Body of pancreas (tissue), 4 donors: Measurements from ENCODE around the gene EP400. TPM values are rescaled to one million over a fixed set of nuclear protein-coding genes. Genes with fewer than 3 reads are reported as not detected.

ENCODE experiments used
- ATAC-seq: fragments of 150-250 bp; one replicate; pipeline ENCODE4 v1.9.1; 2016
- DNase-seq, 4 donors: peaks; one replicate each; pipeline ENCODE4 v3.0.0-alpha.2; 2019
- H3K27ac ChIP-seq, 4 donors: fragments of 200-600 bp; sonication (generic); 1 replicate in 3 of 4; 2 replicates in 1 of 4; pipeline versions ENCODE4 v1.5.1 to v1.6.1; 2016 to 2019; ENCODE audit warnings: mild to moderate bottlenecking in 1 of 4, mixed read lengths in 1 of 4, moderate library complexity in 1 of 4
- H3K27me3 ChIP-seq, 2 donors: fragments of 200-600 bp; sonication (generic); one replicate each; pipeline ENCODE4 v1.6.0; 2016; ENCODE audit warnings: mild to moderate bottlenecking in 1 of 2
- H3K36me3 ChIP-seq, 2 donors: fragments of 200-600 bp; sonication (generic); replicated peaks in 1 of 2; 2 replicates each; pipeline ENCODE4 v1.5.1; 2016; ENCODE audit warnings: low read depth in 2 of 2; ENCODE audit not compliant: insufficient read depth in 1 of 2
- H3K4me1 ChIP-seq: fragments of 200-600 bp; sonication (generic); one replicate; pipeline ENCODE4 v1.6.0; 2016
- H3K4me3 ChIP-seq, 2 donors: fragments of 200-600 bp; sonication (generic); 1 replicate in 1 of 2; 2 replicates in 1 of 2; pipeline ENCODE4 v1.5.1; 2016 to 2019
- H3K9me3 ChIP-seq, 3 donors: fragments of 200-600 bp; sonication (generic); 1 replicate in 2 of 3; 2 replicates in 1 of 3; pipeline ENCODE4 v1.5.1; 2016
- POLR2A ChIP-seq, 3 donors: fragments of 450-650 bp; IDR thresholded peaks; one replicate each; pipeline ENCODE4 v1.6.1; 2016; ENCODE audit warnings: antibody characterized with exemption in 3 of 3, mild to moderate bottlenecking in 2 of 3
- WGBS, 2 donors: methylation state at CpG; one replicate each; pipeline ENCODE4 v1.1.5; 2017; 5-methylcytosine and 5-hydroxymethylcytosine counted together
- intact Hi-C: fragments of 100-400 bp; cut with DNase I; formaldehyde crosslinking; loops from one replicate; pipeline ENCODE4 v1.15.1; 2023
- total RNA-seq, 2 donors: library from RNA; depleted of rRNA; stranded (reverse); fragments of >200 nt; gene quantifications; one replicate each; pipeline ENCODE4 v1.1.0, GENCODE V29; 2016
- TF ChIP-seq, protein P1 (sequence below), 7 experiments: fragments of 450-650 bp in 4 of 7; fragments of 200-600 bp in 3 of 7; sonication (generic) in 3 of 7; IDR thresholded peaks; one replicate each; pipeline ENCODE4 v1.5.1; 2016 to 2019; ENCODE audit warnings: antibody characterized with exemption in 7 of 7

EP400 gene
- total RNA-seq, 2 donors from 2014 or later: 20.5 to 22.4 TPM

DNA sequence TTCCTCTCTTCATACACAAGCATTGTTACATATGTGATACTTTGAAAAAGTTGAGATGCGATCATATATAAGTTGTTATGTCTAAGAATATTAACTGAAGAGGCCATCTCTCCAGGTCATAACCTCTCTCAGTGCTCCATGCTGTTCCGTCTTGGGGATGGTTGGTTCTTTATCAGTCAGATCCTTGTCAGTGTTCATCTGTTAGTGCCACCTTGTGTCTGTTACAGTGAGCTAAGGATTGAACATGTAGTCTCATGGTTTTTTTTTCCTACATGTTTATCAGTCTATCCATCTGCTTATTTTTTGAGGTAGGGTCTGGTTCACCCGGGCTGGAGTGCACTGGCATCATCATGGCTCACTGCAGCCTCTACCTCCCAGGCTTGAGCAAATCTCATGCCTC, 30.5 kb downstream of the EP400 start:
- 76 to 81% methylated on average over 3 of the region's 3 CpGs for WGBS, 2 donors
- Histone ChIP-seq H3K9me3 (no peaks in the 10 kb centered on the region), H3K27me3 (no peaks in the 10 kb centered on the region), H3K4me1 (no peaks in the 10 kb centered on the region), H3K36me3 (peaks cover 0 to 18% of the 10 kb centered on the region in 2 donors), H3K4me3 (no peak overlapping the region), H3K27ac (no peak overlapping the region)
- intact Hi-C loops: no loop called here
- DNase-seq: no peak
- ATAC-seq: no peak
- TF ChIP-seq, protein P1, sequence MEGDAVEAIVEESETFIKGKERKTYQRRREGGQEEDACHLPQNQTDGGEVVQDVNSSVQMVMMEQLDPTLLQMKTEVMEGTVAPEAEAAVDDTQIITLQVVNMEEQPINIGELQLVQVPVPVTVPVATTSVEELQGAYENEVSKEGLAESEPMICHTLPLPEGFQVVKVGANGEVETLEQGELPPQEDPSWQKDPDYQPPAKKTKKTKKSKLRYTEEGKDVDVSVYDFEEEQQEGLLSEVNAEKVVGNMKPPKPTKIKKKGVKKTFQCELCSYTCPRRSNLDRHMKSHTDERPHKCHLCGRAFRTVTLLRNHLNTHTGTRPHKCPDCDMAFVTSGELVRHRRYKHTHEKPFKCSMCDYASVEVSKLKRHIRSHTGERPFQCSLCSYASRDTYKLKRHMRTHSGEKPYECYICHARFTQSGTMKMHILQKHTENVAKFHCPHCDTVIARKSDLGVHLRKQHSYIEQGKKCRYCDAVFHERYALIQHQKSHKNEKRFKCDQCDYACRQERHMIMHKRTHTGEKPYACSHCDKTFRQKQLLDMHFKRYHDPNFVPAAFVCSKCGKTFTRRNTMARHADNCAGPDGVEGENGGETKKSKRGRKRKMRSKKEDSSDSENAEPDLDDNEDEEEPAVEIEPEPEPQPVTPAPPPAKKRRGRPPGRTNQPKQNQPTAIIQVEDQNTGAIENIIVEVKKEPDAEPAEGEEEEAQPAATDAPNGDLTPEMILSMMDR (IDR thresholded peaks at IDR 0.05): no peak
- no peak for TF ChIP-seq POLR2A (IDR thresholded peaks at IDR 0.05)

DNA sequence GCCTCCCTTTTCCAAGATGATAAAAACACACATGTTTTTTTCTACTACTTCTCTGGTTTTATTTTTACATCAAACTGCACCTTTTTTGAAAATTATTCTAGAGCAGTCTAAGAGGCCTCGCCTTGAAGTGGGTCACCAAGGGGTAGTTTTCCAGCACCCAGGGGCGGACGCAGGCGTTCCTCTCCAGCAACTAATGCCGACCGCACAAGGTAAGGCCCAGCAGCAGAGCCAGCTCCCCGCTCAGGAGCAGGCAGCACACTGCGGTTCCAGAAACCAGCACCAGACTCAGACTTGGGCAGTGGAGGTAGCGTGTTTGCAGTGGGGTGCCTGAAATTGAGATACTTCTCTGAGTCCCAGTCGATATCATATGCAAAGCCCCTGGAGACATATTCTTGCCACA, 31.6 kb downstream of the EP400 start:
- H3K4me1 ChIP-seq: no peaks in the 10 kb centered on the region
- WGBS, 2 donors: 98% methylated on average over 10 of the region's 10 CpGs
- H3K36me3 ChIP-seq: peaks cover 0 to 18% of the 10 kb centered on the region in 2 donors
- intact Hi-C loops: no loop called here
- no peak overlapping the region for H3K4me3 ChIP-seq
- TF ChIP-seq, protein P1 (IDR thresholded peaks at IDR 0.05): no peak
- TF ChIP-seq POLR2A (IDR thresholded peaks at IDR 0.05): no peak
- no peaks in the 10 kb centered on the region for H3K27me3 ChIP-seq
- H3K27ac ChIP-seq: no peak overlapping the region
- H3K9me3 ChIP-seq: no peaks in the 10 kb centered on the region
- DNase-seq (no peak), ATAC-seq (no peak)

DNA sequence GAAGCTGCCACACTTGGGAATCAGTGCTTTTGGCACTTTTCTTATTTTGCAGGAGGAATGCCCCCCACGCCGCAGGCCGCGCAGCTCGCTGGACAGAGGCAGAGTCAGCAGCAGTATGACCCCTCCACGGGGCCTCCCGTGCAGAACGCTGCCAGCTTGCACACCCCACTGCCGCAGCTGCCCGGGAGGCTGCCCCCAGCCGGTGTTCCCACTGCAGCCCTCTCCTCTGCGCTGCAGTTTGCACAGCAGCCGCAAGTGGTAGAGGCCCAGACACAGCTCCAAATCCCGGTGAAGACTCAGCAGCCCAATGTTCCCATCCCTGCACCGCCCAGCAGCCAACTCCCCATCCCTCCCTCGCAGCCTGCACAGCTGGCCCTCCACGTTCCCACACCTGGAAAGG, 32.3 kb downstream of the EP400 start:
- peaks cover 0 to 18% of the 10 kb centered on the region in 2 donors for H3K36me3 ChIP-seq
- intact Hi-C loops: no loop called here
- H3K27me3 ChIP-seq: no peaks in the 10 kb centered on the region
- ATAC-seq (no peak), DNase-seq (no peak)
- H3K4me3 ChIP-seq: no peak overlapping the region
- WGBS, 2 donors: 94 to 98% methylated on average over 7 to 13 of the region's 17 CpGs
- no peaks in the 10 kb centered on the region for H3K4me1 ChIP-seq
- no peaks in the 10 kb centered on the region for H3K9me3 ChIP-seq
- no peak overlapping the region for H3K27ac ChIP-seq
- TF ChIP-seq POLR2A (IDR thresholded peaks at IDR 0.05): no peak
- TF ChIP-seq, protein P1 (IDR thresholded peaks at IDR 0.05): no peak

DNA sequence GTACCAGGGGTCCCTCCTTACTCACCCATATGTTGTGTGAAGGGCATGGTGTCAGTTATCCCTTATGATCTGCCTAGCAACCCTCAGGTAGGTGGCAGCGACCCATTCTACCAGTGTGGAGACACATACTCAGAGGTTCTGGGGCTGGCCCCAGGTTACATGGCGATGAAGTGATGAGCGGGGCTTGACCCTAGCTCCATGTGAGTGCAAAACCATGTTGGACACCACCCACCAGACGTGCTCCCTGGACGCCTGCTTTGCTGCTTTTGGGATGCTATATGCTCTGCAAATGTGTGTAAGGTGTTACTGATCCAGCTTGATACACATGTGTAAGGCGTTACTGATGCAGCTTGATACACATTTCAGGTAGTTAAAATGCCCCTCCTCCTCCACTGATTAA, 33.3 kb downstream of the EP400 start:
- peaks cover 0 to 25% of the 10 kb centered on the region in 2 donors for H3K36me3 ChIP-seq

DNA sequence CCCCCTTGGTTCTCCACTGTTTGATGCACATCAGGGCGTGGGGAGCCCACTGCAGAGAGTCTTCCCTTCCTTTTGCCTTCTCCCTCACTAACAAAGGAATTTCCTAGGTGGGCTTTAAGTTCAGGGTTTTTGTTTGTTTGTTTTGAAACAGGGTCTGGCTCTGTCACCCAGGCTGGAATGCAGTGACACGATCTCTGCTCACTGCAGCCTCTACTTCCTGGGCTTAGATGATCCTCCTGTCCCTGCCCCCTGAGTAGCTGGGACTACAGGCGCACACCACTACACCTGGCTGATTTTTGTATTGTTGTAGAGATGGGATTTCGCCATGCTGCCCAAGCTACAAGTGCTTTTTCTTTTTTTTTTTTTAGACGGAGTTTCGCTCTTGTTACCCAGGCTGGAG, 33.8 kb downstream of the EP400 start:
- Histone ChIP-seq H3K27ac (no peak overlapping the region), H3K4me3 (no peak overlapping the region), H3K36me3 (peaks cover 0 to 27% of the 10 kb centered on the region in 2 donors), H3K4me1 (no peaks in the 10 kb centered on the region), H3K27me3 (no peaks in the 10 kb centered on the region), H3K9me3 (no peaks in the 10 kb centered on the region)
- TF ChIP-seq POLR2A (IDR thresholded peaks at IDR 0.05): no peak
- TF ChIP-seq, protein P1 (IDR thresholded peaks at IDR 0.05): no peak
- ATAC-seq: no peak
- intact Hi-C loops: no loop called here
- DNase-seq: no peak
- whole genome bisulfite sequencing, 2 donors: 91 to 98% methylated on average over 4 to 6 of the region's 6 CpGs

More for the DNA sequence above, 33.3 kb downstream of the EP400 start:
- Histone ChIP-seq H3K27ac (no peak overlapping the region), H3K4me3 (no peak overlapping the region), H3K4me1 (no peaks in the 10 kb centered on the region), H3K9me3 (no peaks in the 10 kb centered on the region), H3K27me3 (no peaks in the 10 kb centered on the region)
- TF ChIP-seq, protein P1 (IDR thresholded peaks at IDR 0.05): no peak
- TF ChIP-seq POLR2A (IDR thresholded peaks at IDR 0.05): no peak
- 70 to 95% methylated on average over 2 to 6 of the region's 6 CpGs for WGBS, 2 donors
- intact Hi-C loops: no loop called here
- ATAC-seq (no peak), DNase-seq (no peak)
